ENCODE data around the gene PLTP.
"Not testable (repeated sequence)": the region's sequence is repeated elsewhere in the genome, so short reads cannot be mapped to it uniquely, and the experiment has no call there.

PLTP gene

GRCh38 chr20:45911486-45912343, at the start of gene PLTP:
TSS of gene PLTP (minus strand) at chr20:45912155. CDS start at chr20:45911452, 703 bp downstream.
- DNase-seq (peak; percentile 34), ATAC-seq (replicated peaks) (peak in 1 of 2 donors; percentile 14)
- Mint-ChIP-seq H3K27me3 (peaks cover 0 to 5% of the 10 kb centered on the region in 2 donors), H3K27ac (peak within 1 kb of the TSS; percentile 84), H3K4me1 (peaks cover 20 to 33% of the 10 kb centered on the region in 2 donors), H3K9me3 (no peaks in the 10 kb centered on the region), H3K36me3 (peaks cover 0 to 20% of the 10 kb centered on the region in 2 donors), H3K4me3 (peak within 1 kb of the TSS; percentile 78 to 81)

DNA sequence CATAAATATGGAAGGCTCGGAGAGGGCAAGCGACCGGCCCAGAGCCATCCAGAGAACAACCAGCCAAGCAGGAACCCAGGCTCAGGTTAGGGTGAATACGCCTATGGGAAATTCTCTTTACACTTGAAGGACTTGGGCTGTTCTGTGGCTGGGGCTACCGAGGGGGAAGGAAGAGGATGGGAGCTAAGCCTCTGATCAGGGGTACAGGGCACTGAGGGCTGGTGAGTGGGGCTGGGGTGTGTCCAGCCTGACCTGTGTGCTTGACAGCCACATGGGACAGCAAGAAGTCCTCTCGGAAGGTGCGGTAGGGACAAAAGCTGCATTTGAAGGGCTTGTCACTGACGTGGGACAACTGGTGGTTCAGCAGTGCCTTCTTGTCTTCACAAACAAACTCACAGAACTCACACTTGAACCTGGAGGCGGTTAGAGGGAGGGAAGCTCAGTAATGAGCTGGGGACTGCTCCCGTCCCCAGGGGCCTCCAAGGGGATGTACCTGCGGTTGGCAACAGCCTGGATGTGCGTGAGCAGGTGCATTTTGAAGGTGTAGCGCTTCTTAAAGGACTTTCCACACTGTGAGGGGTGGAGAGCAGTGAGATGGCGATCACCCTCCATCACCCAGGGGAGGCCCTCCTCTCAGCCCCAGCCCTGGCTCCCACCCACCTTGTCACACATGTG, 48.1 kb upstream of the PLTP start:
- H3K4me3 Mint-ChIP-seq = peak overlapping the region in 1 of 2 donors; percentile 10
- H3K27me3 Mint-ChIP-seq = no peaks in the 10 kb centered on the region
- peak; percentile 33 for DNase-seq
- H3K4me1 Mint-ChIP-seq = peaks cover 6 to 13% of the 10 kb centered on the region in 2 donors
- H3K36me3 Mint-ChIP-seq = peaks cover 50 to 72% of the 10 kb centered on the region in 2 donors
- peak; percentile 55 to 69 for ATAC-seq (replicated peaks)
- no peaks in the 10 kb centered on the region for H3K9me3 Mint-ChIP-seq
- H3K27ac Mint-ChIP-seq = peak overlapping the region; percentile 81

GRCh38 chr20:45959126-45959525, 47.2 kb upstream of the PLTP start:
- H3K27me3 Mint-ChIP-seq = no peaks in the 10 kb centered on the region
- DNase-seq = no peak
- no peak overlapping the region for H3K4me3 Mint-ChIP-seq
- H3K9me3 Mint-ChIP-seq = no peaks in the 10 kb centered on the region
- peaks cover 5 to 11% of the 10 kb centered on the region in 2 donors for H3K4me1 Mint-ChIP-seq
- H3K27ac Mint-ChIP-seq = no peak overlapping the region
- no peak for ATAC-seq (replicated peaks)
- peaks cover 48 to 68% of the 10 kb centered on the region in 2 donors for H3K36me3 Mint-ChIP-seq

DNA sequence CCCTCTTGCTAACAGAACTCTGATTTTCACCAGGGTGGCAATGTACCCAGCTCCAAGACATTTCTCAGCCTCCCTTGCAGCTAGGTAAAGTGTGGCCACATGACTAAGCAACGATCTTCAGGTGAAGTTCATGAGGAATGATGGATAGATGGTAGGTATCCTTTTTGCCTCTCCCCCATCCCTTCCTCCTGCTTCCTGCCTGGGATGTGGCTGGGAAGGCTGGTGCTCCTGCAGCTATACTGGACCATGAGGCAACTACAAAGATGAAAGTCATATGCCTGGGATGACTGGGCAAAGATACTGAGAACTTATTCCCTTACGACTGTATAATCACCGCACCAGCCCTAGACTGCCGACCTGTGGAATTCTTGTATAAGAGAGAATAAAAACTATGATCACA, 46.6 kb upstream of the PLTP start:
- Mint-ChIP-seq H3K4me3 (no peak overlapping the region), H3K27me3 (no peaks in the 10 kb centered on the region), H3K4me1 (peaks cover 5 to 9% of the 10 kb centered on the region in 2 donors), H3K36me3 (peaks cover 46 to 67% of the 10 kb centered on the region in 2 donors), H3K9me3 (no peaks in the 10 kb centered on the region), H3K27ac (no peak overlapping the region)
- DNase-seq (no peak), ATAC-seq (replicated peaks) (no peak)

- Mint-ChIP-seq H3K36me3 (peaks cover 38 to 59% of the 10 kb centered on the region in 2 donors), H3K4me3 (no peak overlapping the region), H3K9me3 (no peaks in the 10 kb centered on the region), H3K27ac (no peak overlapping the region), H3K27me3 (no peaks in the 10 kb centered on the region), H3K4me1 (peaks cover 5 to 7% of the 10 kb centered on the region in 2 donors)
- ATAC-seq (replicated peaks) (no peak), DNase-seq (no peak)
Observed at GRCh38 chr20:45957021-45957941, 45.3 kb upstream of the PLTP start.

- peaks cover 42 to 61% of the 10 kb centered on the region in 2 donors for H3K36me3 Mint-ChIP-seq
- H3K9me3 Mint-ChIP-seq; ATAC-seq (replicated peaks); DNase-seq; H3K27me3 Mint-ChIP-seq; H3K27ac Mint-ChIP-seq; H3K4me3 Mint-ChIP-seq; H3K4me1 Mint-ChIP-seq: not testable (repeated sequence)
Observed at GRCh38 chr20:45956326-45956725, 44.4 kb upstream of the PLTP start.

DNA sequence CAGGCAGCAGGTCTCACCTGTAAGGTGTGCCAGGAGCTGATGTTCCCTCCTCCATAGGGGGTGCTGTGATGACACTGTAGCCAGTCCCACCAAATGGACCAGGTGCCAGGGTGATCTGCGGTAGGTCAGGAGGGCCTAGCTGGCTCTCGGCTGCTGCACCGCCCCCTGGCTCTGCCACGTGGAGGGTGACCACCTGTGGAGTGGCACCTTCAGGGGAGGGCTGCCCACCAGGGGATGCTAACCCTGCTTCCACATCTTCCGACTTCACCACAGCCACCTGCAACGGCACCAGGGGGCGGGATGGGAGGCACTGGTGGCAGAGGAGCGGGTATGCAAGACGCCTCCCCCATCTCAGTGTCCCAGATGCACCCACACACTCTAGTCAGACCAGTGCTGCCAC, 41.7 kb upstream of the PLTP start:
- no peaks in the 10 kb centered on the region for H3K27me3 Mint-ChIP-seq
- peak overlapping the region; percentile 84 for H3K27ac Mint-ChIP-seq
- H3K4me3 Mint-ChIP-seq = no peak overlapping the region
- H3K9me3 Mint-ChIP-seq = no peaks in the 10 kb centered on the region
- H3K36me3 Mint-ChIP-seq = peaks cover 32 to 50% of the 10 kb centered on the region in 2 donors
- ATAC-seq (replicated peaks) (no peak), DNase-seq (no peak)
- H3K4me1 Mint-ChIP-seq = peaks cover 4 to 7% of the 10 kb centered on the region in 2 donors

GRCh38 chr20:45952861-45953260, 40.9 kb upstream of the PLTP start:
- H3K4me1 Mint-ChIP-seq = peaks cover 11 to 12% of the 10 kb centered on the region in 2 donors
- DNase-seq (no peak), ATAC-seq (replicated peaks) (no peak)
- H3K27ac Mint-ChIP-seq = no peak overlapping the region
- no peaks in the 10 kb centered on the region for H3K9me3 Mint-ChIP-seq
- H3K4me3 Mint-ChIP-seq = no peak overlapping the region
- peaks cover 31 to 46% of the 10 kb centered on the region in 2 donors for H3K36me3 Mint-ChIP-seq
- H3K27me3 Mint-ChIP-seq = no peaks in the 10 kb centered on the region

GRCh38 chr20:45951925-45952834, 40.2 kb upstream of the PLTP start:
- no peak overlapping the region for H3K4me3 Mint-ChIP-seq

DNA sequence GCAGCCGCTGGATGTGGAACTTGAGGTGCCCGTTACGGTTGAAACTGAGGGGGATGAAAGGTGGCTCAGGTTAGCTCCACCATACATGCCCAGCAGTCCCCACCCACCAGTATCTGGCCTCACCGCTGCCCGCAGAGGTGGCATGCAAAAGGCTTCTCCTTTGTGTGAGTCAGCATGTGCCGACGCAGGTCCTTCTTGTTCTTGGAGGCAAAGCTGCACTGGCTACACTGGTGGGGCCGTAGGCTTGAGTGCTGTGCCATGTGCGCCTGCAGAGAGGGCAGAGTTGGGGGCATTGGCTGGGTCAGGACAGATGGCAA, 38.3 kb upstream of the PLTP start:
- Mint-ChIP-seq H3K9me3 (no peaks in the 10 kb centered on the region), H3K36me3 (peaks cover 41 to 44% of the 10 kb centered on the region in 2 donors), H3K4me1 (peaks cover 12 to 18% of the 10 kb centered on the region in 2 donors), H3K4me3 (no peak overlapping the region), H3K27me3 (no peaks in the 10 kb centered on the region), H3K27ac (peak overlapping the region; percentile 56)
- DNase-seq (no peak), ATAC-seq (replicated peaks) (no peak)

More at GRCh38 chr20:45951925-45952834, 40.2 kb upstream of the PLTP start:
- Mint-ChIP-seq H3K36me3 (peaks cover 32 to 45% of the 10 kb centered on the region in 2 donors), H3K9me3 (no peaks in the 10 kb centered on the region), H3K27ac (peak overlapping the region; percentile 67), H3K4me1 (peaks cover 11 to 13% of the 10 kb centered on the region in 2 donors), H3K27me3 (no peaks in the 10 kb centered on the region)
- no peak for DNase-seq
- ATAC-seq (replicated peaks) = no peak

- H3K27me3 Mint-ChIP-seq = no peaks in the 10 kb centered on the region
- ATAC-seq (replicated peaks) = no peak
- H3K4me3 Mint-ChIP-seq = no peak overlapping the region
- peaks cover 12 to 18% of the 10 kb centered on the region in 2 donors for H3K4me1 Mint-ChIP-seq
- peaks cover 42 to 47% of the 10 kb centered on the region in 2 donors for H3K36me3 Mint-ChIP-seq
- H3K27ac Mint-ChIP-seq = peak overlapping the region; percentile 81
- H3K9me3 Mint-ChIP-seq = no peaks in the 10 kb centered on the region
- DNase-seq = no peak
Observed at GRCh38 chr20:45949542-45950329, 37.8 kb upstream of the PLTP start.

GRCh38 chr20:45948742-45949541, 37.0 kb upstream of the PLTP start:
- DNase-seq (no peak), ATAC-seq (replicated peaks) (no peak)
- H3K4me1 Mint-ChIP-seq = peaks cover 17 to 18% of the 10 kb centered on the region in 2 donors
- H3K27me3 Mint-ChIP-seq = no peaks in the 10 kb centered on the region
- H3K27ac Mint-ChIP-seq = peak overlapping the region; percentile 81
- H3K9me3 Mint-ChIP-seq = no peaks in the 10 kb centered on the region
- H3K36me3 Mint-ChIP-seq = peaks cover 50 to 54% of the 10 kb centered on the region in 2 donors
- H3K4me3 Mint-ChIP-seq = no peak overlapping the region
